K562 (cell line): Measurements from ENCODE around the gene NTM. TPM values are rescaled to one million over a fixed set of nuclear protein-coding genes. Genes with fewer than 3 reads are reported as not detected.
"Not testable (repeated sequence)": the region's sequence is repeated elsewhere in the genome, so short reads cannot be mapped to it uniquely, and the experiment has no call there.

Experiments
- ATAC-seq: fragments of 200-7000 bp; cut with Tn5 transposase; 3 replicates; pipeline ENCODE4 v1.9.1; 2020; ENCODE audit warnings: moderate library complexity
- BruUV-seq: library from RNA; stranded (reverse); fragments of 400-500 nt; replicated peaks from 2 replicates; lab custom pipeline; 2021; lab: Mats Ljungman, UMichigan
- CTCF ChIA-PET: fragments of 300-600 bp; formaldehyde crosslinking; extraction: SDS; loops from one replicate; lab custom pipeline; 2021; ENCODE audit warnings: low intra/inter-chr PET ratio; lab: Yijun Ruan, JAX
- POLR2A ChIA-PET: fragments of 300-600, 350-650 bp; sonication (Branson Sonifier 250); formaldehyde crosslinking; extraction: SDS; loops from one replicate; lab custom pipeline; 2021; ENCODE audit warnings: antibody characterized with exemption, inconsistent platforms; lab: Yijun Ruan, JAX
- DNase-seq, 4 experiments: peaks; one replicate each; pipeline versions ENCODE4 v3.0.0 to v3.0.0-alpha.2; 2011 to 2018; ENCODE audit warnings: low spot score in 3 of 4, mixed read lengths in 3 of 4; ENCODE audit errors: extremely low read depth in 1 of 4
- FAIRE-seq: peaks from 2 replicates; lab custom pipeline; 2011; peaks lifted over from hg19 to GRCh38; lab: Jason Lieb, UNC
- H2AFZ ChIP-seq: 2 replicates; pipeline ENCODE4 v1.6.0; 2011; ENCODE audit warnings: low read depth, low read length, control low read depth, inconsistent platforms
- H3K27ac ChIP-seq: fragments of 200-600 bp; 3 replicates; pipeline ENCODE4 v1.8.0; 2011; ENCODE audit warnings: low read depth, mild to moderate bottlenecking, control low read depth, inconsistent platforms, low read length, moderate library complexity, mixed read lengths; ENCODE audit errors: extremely low read depth
- H3K27me3 ChIP-seq, 2 experiments: fragments of 300-600 bp in 1 of 2; 2 replicates in 1 of 2; 3 replicates in 1 of 2; pipeline versions ENCODE4 v1.6.0 to v1.8.0; 2011; ENCODE audit warnings: inconsistent platforms in 2 of 2, low read length in 2 of 2, mild to moderate bottlenecking in 1 of 2, mixed read lengths in 1 of 2, moderate library complexity in 1 of 2; ENCODE audit not compliant: control insufficient read depth in 2 of 2, insufficient read depth in 2 of 2
- H3K36me3 ChIP-seq: fragments of 300-600 bp; 3 replicates; pipeline ENCODE4 v1.8.0; 2011; ENCODE audit warnings: mild to moderate bottlenecking, low read length, inconsistent platforms; ENCODE audit not compliant: control insufficient read depth, insufficient read depth
- H3K4me1 ChIP-seq, 2 experiments: fragments of 200-600 bp in 1 of 2; replicated peaks in 1 of 2; 2 replicates in 1 of 2; 3 replicates in 1 of 2; pipeline versions ENCODE4 v1.5.1 to v1.8.0; 2011; ENCODE audit warnings: inconsistent platforms in 2 of 2, low read length in 2 of 2, mild to moderate bottlenecking in 1 of 2, mixed read lengths in 1 of 2, moderate library complexity in 1 of 2; ENCODE audit not compliant: control insufficient read depth in 2 of 2, insufficient read depth in 2 of 2
- H3K4me2 ChIP-seq: 2 replicates; pipeline ENCODE4 v1.6.1; 2011; ENCODE audit warnings: low read length, control low read depth, inconsistent platforms, mixed read lengths; ENCODE audit not compliant: insufficient read depth
- H3K4me3 ChIP-seq: fragments of 200-600 bp; sonication (generic), shearing (Covaris generic); 2 replicates; pipeline ENCODE4 v1.5.1; 2016; ENCODE audit warnings: control low read depth, inconsistent platforms
- H3K79me2 ChIP-seq: fragments of 200-600 bp; 3 replicates; pipeline ENCODE4 v1.8.0; 2011; ENCODE audit warnings: low read length, inconsistent platforms; ENCODE audit not compliant: control insufficient read depth, insufficient read depth
- H3K9ac ChIP-seq, 2 experiments: 2 replicates each; pipeline versions ENCODE4 v1.6.0 to v1.6.1; 2011; ENCODE audit warnings: low read depth in 2 of 2, low read length in 2 of 2, control low read depth in 1 of 2, inconsistent platforms in 1 of 2, mild to moderate bottlenecking in 1 of 2, mixed read lengths in 1 of 2; ENCODE audit not compliant: insufficient read depth in 1 of 2
- H3K9me1 ChIP-seq: one replicate; pipeline ENCODE4 v1.6.0; 2011; ENCODE audit warnings: inconsistent platforms, mild to moderate bottlenecking, low read length, moderate library complexity; ENCODE audit not compliant: control insufficient read depth, insufficient read depth
- H3K9me3 ChIP-seq: replicated peaks from 2 replicates; pipeline ENCODE4 v1.5.1; 2011; ENCODE audit warnings: low read depth, low read length, inconsistent platforms; ENCODE audit not compliant: control insufficient read depth, insufficient read depth
- H4K20me1 ChIP-seq: replicated peaks from 2 replicates; pipeline ENCODE4 v1.6.1; 2011; ENCODE audit warnings: low read length, inconsistent platforms, mixed read lengths; ENCODE audit not compliant: control insufficient read depth, insufficient read depth
- BDP1 ChIP-seq: IDR thresholded peaks from 3 replicates; pipeline ENCODE4 v1.6.1; 2011; ENCODE audit not compliant: insufficient read length, insufficient read depth
- E2F5 ChIP-seq: sonication (generic); formaldehyde crosslinking; IDR thresholded peaks from 2 replicates; pipeline ENCODE4 v1.8.0; 2022; ENCODE audit warnings: mild to moderate bottlenecking, missing genetic modification reagents
- EP300 ChIP-seq: IDR thresholded peaks from 2 replicates; pipeline ENCODE4 v1.6.1; 2012; ENCODE audit warnings: low read length, improper control_type of control experiment
- ETV5 ChIP-seq: sonication (generic); formaldehyde crosslinking; IDR thresholded peaks from 2 replicates; pipeline ENCODE4 v1.4.0; 2020; ENCODE audit warnings: low read depth, mild to moderate bottlenecking, missing genetic modification reagents
- HES1 ChIP-seq: fragments of 450-650 bp; IDR thresholded peaks from 2 replicates; pipeline ENCODE4 v1.6.1; 2016; ENCODE audit warnings: low read depth, mild to moderate bottlenecking, moderate library complexity
- HNRNPH1 ChIP-seq: fragments of 200-400 bp; formaldehyde crosslinking; optimal IDR thresholded peaks from 2 replicates; pipeline ENCODE3; 2017; ENCODE audit warnings: low read depth, mild to moderate bottlenecking, low read length, moderate library complexity
- KLF16 ChIP-seq: IDR thresholded peaks from 2 replicates; pipeline ENCODE4 v1.6.1; 2016; ENCODE audit warnings: antibody characterized with exemption
- NR1H2 ChIP-seq: sonication (generic); formaldehyde crosslinking; IDR thresholded peaks from 2 replicates; pipeline ENCODE4 v1.4.0; 2020; ENCODE audit warnings: mild to moderate bottlenecking, missing genetic modification reagents
- PCBP2 ChIP-seq: fragments of 200-400 bp; formaldehyde crosslinking; IDR thresholded peaks from 2 replicates; pipeline ENCODE4 v1.6.1; 2018; ENCODE audit warnings: low read length, low read depth, mild to moderate bottlenecking, moderate library complexity; ENCODE audit not compliant: poor library complexity, severe bottlenecking
- PKNOX1 ChIP-seq: fragments of 450-650 bp; IDR thresholded peaks from 2 replicates; pipeline ENCODE4 v1.6.1; 2016
- PTTG1 ChIP-seq: fragments of 450-650 bp; IDR thresholded peaks from 2 replicates; pipeline ENCODE4 v1.6.1; 2016; ENCODE audit warnings: low read depth, mild to moderate bottlenecking, missing genetic modification characterization, missing compliant biosample characterization
- RFX5 ChIP-seq: IDR thresholded peaks from 2 replicates; pipeline ENCODE4 v1.6.1; 2011; ENCODE audit warnings: low read depth, mild to moderate bottlenecking, improper control_type of control experiment, low read length
- ZC3H8 ChIP-seq: fragments of 450-650 bp; IDR thresholded peaks from 2 replicates; pipeline ENCODE4 v1.6.1; 2017
- ZFX ChIP-seq: sonication (generic); formaldehyde crosslinking; IDR thresholded peaks from 2 replicates; pipeline ENCODE4 v1.8.0; 2022; ENCODE audit warnings: mild to moderate bottlenecking, missing genetic modification reagents, moderate library complexity
- ZNF507 ChIP-seq: conservative IDR thresholded peaks from 2 replicates; pipeline ENCODE4 v1.6.1; 2017; ENCODE audit warnings: missing genetic modification characterization, missing compliant biosample characterization
- WGBS: fragments of 100-300 bp; shearing (Covaris generic); methylation state at CpG from one replicate; pipeline ENCODE4 v1.1.6; 2016; ENCODE audit warnings: low coverage, mixed read lengths; ENCODE audit not compliant: insufficient coverage; ENCODE audit errors: missing lambda C conversion rate; 5-methylcytosine and 5-hydroxymethylcytosine counted together
- in situ Hi-C: fragments of 300-500 bp; cut with MboI; formaldehyde crosslinking; loops from 4 replicates; pipeline ENCODE4 v1.15.0; 2018; ENCODE audit warnings: inconsistent platforms, mixed read lengths
- intact Hi-C: fragments of 100-400 bp; cut with micrococcal nuclease; formaldehyde crosslinking; loops from 2 replicates; pipeline ENCODE4 v1.14.2; 2022
- polyA plus RNA-seq, 8 experiments: library from polyadenylated mRNA; depleted of rRNA in 4 of 8; stranded (reverse) in 5 of 8; unstranded in 3 of 8; fragments of >200 nt; fragmentation: Nextera tagmentation in 2 of 8; fragmentation: Illumina TruSeq in 1 of 8; extraction: Ambion mirVana in 2 of 8; extraction: Trizol in 1 of 8; gene quantifications; 2 replicates each; pipeline versions ENCODE4 v1.2.1 to v1.2.3, GENCODE V29; 2011 to 2014; ENCODE audit warnings: inconsistent platforms in 1 of 8, missing spikeins in 1 of 8
- total RNA-seq, 7 experiments: library from RNA; depleted of rRNA in 6 of 7; stranded (reverse); fragments of >200 nt in 6 of 7; fragmentation: Illumina TruSeq in 2 of 7; extraction: Trizol in 2 of 7; gene quantifications; 2 replicates each; pipeline versions ENCODE4 v1.2.1 to v1.2.3, GENCODE V29; 2011 to 2021; ENCODE audit warnings: low replicate concordance in 1 of 7
- TF ChIP-seq, protein P1 (sequence below): fragments of 450-650 bp; conservative IDR thresholded peaks from 2 replicates; pipeline ENCODE4 v1.6.1; 2016; ENCODE audit warnings: missing genetic modification characterization, low read depth, mild to moderate bottlenecking, missing compliant biosample characterization, moderate library complexity

NTM gene
- total and polyA plus RNA-seq, 9 of the 15 experiments (the other 6 are each of a cell fraction or from before 2014, with no cell fraction given) = not detected

- in situ Hi-C loops = no loop called here
- TF ChIP-seq BDP1 (no peak), NR1H2 (CRISPR knock-in tag) (no peak), ZNF507 (tag) (no peak), ZC3H8 (no peak), E2F5 (no peak), HNRNPH1 (no peak), PCBP2 (no peak), KLF16 (no peak), ETV5 (no peak), PTTG1 (tag) (no peak), ZFX (CRISPR knock-in tag) (no peak), HES1 (no peak), RFX5 (no peak), EP300 (no peak), PKNOX1 (no peak)
- TF ChIP-seq, protein P1, sequence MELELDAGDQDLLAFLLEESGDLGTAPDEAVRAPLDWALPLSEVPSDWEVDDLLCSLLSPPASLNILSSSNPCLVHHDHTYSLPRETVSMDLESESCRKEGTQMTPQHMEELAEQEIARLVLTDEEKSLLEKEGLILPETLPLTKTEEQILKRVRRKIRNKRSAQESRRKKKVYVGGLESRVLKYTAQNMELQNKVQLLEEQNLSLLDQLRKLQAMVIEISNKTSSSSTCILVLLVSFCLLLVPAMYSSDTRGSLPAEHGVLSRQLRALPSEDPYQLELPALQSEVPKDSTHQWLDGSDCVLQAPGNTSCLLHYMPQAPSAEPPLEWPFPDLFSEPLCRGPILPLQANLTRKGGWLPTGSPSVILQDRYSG = no peak
- TF ChIP-seq, all 486 proteins: peak for 0
- no peak overlapping the region for H3K9ac ChIP-seq
- H3K4me3 ChIP-seq = no peak overlapping the region
- H3K9me3 ChIP-seq = no peaks in the 10 kb centered on the region
- no TSS peak for BruUV-seq
- ATAC-seq = no peak
- H3K79me2 ChIP-seq = no peaks in the 10 kb centered on the region
- no peak for FAIRE-seq
- intact Hi-C loops = no loop called here
- H2AFZ ChIP-seq = no peak overlapping the region
- no peaks in the 10 kb centered on the region for H4K20me1 ChIP-seq
- H3K4me2 ChIP-seq = no peak overlapping the region
- ChIA-PET CTCF (no interaction called here), POLR2A (no interaction called here)
- H3K27me3 ChIP-seq = peaks cover 0 to 4% of the 10 kb centered on the region in 2 experiments; a peak in 1 of 5 replicates
- 2% methylated on average over 6 of the region's 6 CpGs for WGBS
- no peaks in the 10 kb centered on the region for H3K36me3 ChIP-seq
- no peaks in the 10 kb centered on the region for H3K9me1 ChIP-seq
- H3K27ac ChIP-seq = no peak overlapping the region
- H3K4me1 ChIP-seq = no peaks in the 10 kb centered on the region
- DNase-seq = no peak
These were observed 125.0 kb downstream of the NTM start for GRCh38 chr11:131495423-131495822.

DNA sequence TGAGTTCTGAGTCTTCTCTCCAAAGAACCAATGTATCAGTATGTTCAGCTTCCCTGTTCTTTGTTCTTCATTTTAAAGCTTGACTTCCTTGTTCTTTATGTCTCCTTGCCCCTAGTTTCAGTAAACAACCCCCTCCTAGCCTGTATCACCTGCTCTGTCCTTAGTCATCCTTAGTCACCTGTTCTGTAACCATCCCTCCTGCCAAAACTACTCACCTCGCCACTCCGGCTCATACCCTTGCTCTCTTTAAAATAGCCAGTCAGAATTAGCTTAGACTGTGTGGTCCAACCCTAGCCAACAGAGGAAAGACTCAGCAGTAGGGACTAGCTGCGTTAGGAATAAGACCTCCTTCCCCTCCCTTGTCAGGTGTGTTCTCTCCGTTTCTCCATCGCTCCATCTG, 127.3 kb downstream of the NTM start:
- intact Hi-C loops, H3K9ac ChIP-seq, H3K9me3 ChIP-seq, POLR2A ChIA-PET, H3K4me3 ChIP-seq, H2AFZ ChIP-seq, DNase-seq, in situ Hi-C loops, ATAC-seq, H3K4me1 ChIP-seq, H3K79me2 ChIP-seq, H3K27me3 ChIP-seq, FAIRE-seq, CTCF ChIA-PET, H3K36me3 ChIP-seq, H3K9me1 ChIP-seq, H3K27ac ChIP-seq, H3K4me2 ChIP-seq, BruUV-seq, H4K20me1 ChIP-seq: not testable (repeated sequence)
- 0% methylated on average over 4 of the region's 5 CpGs for WGBS
